Embryonic facial prominence (tissue), 1 donor: ENCODE data around the gene PLA2G6.

Experiments
- DNase-seq: peaks from one replicate; pipeline ENCODE4 v3.0.0-alpha.2; 2016; ENCODE audit errors: extremely low spot score

The PLA2G6 gene

DNA sequence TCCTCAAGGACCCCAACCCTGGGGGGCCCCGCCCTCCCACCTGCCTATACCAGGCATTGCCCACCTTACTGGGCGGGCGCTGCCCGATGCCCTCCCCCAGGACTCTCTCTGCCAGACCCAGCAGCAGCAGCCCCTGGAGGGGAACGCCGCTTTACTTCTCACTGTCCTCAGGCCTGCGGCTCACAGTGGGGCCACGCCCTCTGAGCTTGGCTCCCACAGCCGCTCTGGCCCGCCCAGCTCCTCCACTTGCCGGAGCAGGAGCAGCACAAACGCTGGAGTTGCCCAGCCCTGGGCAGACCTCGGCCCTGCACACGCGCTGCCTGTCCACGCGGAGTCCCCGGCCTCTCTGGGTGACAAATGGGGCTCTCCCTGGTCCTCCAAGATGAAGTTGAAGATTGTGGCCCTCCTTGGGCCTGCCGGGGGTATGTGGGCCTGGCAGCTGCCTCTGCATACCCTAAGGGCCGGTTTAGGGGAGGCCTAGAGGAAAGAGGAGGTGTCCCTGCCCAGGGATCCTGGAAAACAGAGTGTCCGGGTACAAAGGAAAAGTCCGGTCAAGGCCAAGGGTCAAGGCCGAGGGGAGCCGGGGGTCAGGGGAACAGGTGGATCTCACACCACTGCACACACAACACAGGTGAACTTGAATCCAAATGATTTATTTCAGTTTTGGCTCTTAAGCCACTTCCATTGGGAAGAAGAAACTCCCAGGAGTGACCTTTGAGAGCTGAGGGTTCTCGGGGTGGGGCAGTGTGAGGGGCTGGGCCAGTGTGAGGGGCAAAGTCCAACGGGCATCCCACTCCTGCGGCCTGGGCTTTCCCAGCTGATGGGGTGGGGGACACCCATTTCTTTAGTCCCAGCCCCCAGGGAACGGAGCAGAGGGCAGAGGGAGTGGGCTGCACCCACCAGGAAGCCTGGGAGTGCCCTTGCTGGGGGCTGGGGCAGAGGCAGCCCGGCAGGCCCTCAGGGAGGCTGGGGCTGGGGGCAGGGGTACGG lies 70.5 kb downstream of the PLA2G6 start:
- DNase-seq = no peak

DNA sequence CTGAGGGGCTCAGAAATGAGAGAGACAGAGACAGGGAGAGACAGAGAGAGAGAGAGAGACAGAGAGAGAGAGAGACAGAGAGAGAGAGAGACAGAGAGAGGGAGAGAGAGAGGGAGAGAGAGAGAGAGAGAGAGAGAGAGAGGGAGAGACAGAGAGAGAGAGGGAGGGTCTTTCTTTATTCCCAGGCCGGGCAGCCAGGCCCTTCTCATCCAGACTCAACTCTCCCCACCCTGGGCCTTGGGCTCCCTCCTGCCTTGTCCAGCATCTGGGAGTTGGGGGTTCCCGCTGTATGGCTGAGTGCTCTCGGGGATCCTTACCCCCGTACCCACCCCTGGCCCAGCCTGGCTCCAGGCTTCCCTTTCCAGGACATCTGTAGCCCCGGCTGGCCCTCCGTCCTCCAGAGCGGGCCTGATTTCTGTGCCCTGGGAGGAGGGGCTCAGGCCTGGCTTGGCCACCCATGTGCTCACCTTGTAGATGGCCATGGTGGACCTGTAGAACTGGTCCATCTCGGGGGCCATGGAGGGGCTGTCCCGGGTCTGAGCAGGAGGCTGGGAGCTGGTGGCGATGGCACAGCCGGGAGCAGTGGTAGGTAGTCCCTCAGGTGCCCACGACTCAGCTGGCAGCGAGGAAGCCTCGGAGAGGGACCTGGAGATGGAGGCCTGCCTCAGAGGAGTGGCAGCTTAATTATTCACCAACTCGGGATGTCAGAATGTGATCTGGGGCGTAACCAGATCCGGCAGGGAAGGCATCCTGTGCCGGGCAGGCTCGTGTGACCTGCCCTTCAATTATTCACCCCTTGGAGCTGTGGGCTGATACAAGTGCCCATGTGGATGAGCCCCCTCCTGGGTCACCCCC lies 71.4 kb downstream of the PLA2G6 start, which contains the start of gene BAIAP2L2:
Gene BAIAP2L2, minus strand, starts transcription at position 677 of the 855 bp plus-strand sequence. Its CDS starts 159 bp downstream, at position 518.
- DNase-seq = no peak

DNA sequence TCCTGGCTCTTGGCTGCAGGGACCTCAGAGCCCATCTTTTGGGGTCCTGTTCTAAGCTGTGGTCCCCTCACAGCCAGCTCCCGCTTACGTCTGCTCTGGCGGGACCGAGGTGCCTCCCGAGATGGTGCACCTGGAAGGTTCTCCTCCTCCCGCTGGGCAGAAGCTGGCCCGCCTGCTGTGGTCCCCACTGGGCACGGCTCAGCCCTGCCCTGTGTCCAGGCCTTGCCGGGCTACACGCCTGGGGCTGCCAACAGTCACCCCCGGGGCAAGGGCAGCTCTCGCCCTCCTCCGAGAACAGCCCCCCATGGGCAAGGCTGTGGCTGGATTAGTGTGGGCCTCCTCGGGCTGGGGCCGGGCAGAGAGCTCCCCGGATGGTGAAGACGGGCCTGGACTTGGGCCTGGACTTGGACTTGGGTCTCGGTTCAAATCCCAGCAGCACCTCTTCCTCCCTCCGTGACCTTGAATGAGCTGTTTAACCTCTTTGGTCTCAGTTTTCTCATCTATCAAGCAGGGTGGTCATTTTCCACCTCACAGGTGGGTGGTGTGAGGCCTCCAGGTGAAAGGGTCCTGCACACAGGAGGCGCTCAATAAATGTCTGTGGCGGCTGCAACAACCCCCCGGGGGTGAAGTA lies 72.1 kb downstream of the PLA2G6 start:
- DNase-seq = no peak

DNA sequence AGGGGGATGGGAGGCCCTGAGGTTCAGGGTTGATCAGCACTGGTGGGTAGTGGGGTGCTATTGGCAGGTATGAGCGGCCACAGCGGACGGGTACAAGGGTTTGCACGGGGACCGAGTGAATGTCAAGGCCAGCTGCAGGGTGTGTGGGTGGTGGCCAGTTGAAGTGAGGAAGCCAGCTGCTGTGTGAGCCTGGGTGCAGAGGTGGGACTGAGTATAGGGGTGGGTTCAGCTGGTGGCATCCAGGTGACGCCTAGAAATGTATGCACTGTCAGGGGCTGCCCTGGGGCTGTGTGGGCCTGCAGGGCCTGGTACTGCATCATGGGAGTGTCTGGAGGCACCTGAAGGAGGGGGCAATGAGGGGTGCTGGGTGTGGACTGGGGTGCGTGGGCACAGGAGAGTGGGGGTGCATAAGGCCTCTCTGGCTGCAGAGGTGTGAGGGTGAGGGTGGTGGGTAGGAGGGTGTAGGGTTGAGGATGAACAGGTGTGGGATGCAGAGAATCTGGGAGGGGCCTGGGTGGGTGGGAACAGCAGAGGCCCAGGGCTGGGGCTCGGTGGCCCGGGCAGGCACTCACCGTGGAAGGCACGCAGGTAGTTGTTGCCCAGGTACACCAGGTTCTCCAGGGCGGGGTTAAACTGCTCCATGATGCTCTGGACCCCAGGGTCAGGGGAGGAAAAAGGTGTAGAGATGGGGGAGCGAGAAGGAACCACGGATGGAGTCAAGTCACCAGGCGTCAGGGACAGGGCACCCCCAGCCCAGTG lies 72.9 kb downstream of the PLA2G6 start:
- no peak for DNase-seq

DNA sequence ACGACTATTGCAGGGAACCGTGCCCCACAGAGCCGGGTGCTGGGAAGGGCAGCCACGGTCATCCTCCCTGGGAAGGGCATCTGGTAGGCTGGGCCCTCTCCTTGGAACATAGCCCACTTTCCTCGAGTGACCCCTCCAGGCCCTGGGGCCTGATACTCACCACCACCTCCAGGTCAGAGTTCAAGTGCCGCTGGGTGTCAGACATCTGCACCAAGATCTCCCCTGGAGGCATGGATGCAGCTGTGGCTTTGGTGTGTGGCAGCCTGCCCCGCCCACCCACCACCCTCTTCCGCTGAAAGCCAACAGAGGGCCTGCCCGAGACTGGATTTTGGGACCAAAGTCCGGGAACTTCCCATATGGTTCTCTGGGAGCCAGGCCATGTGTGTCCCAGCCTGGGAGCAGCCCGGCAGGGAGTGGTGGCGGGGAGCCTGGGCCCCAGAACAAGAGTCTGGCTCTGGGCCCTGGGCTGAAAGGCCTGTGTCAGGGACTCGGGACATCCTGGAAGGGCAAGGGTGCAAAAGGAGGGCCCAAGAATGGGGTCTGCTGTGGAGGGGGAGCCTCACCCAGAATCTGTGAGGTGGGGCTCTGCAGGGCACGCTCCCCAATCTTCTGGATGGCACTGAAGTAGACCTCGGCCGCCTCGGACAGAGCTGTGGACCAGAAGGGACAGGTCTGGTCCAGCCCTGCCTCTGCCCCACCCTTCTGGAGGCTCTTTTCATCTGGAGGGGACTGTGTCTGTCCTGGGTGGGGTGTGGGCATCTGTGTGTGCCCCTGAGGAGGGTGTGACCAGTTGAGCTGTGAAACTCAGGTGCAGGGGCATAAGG lies 73.7 kb downstream of the PLA2G6 start:
- DNase-seq = no peak

DNA sequence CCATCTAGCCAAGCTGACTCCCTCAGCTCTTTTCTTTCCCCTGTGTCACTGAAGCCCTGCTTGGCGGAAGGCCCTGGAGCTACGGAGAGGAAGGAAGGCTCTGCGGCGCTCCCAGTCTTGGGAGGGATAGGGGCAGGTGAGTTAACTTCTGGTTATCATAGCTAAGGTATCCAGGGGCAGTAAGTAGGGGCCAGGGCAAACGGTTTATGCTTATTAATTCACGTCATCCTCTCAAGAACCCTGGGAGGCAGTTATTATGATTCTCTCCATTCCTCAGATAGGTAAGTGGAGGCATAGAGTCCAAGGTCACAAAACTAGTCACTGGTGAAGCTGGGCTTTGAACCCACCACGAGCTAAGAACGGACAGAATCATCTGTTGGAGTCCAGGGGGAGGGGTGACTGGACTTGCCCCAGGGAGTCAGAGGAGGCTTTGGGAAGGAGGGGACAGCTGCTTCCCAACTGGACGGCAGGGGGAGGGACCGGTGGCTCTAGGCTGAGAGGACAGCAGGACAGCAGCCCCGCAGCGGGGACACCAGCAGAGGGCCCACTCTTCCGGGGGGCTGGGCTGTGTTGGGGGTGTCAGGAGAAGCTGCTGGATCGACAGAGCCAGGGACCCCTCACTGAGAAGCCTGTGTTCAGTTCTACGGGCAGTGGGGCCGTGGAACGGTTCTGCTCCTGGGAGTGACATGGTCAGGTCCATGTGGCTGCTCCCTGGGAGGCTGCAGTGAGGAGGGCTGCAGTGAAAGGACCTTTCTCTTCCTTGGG lies 74.6 kb downstream of the PLA2G6 start:
- no peak for DNase-seq

DNA sequence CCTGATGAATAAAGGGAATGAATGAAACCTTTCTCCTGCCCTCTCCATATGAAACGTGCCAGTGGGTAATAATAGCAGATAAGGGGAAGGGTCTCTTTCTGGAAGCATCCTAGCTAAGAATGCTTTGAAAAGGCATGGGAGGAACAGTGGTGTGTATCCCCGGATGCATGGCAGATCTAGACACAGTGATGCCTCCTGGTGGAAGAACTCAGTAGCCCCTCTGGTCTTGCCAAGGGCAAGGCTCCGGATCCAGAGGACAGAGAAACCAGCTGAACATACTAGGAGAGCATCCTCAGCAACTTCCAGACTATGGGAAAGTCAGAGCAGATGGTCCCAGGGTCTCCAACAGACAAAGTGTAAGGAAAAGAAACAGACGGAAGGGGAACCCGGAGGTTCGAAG lies 77.5 kb downstream of the PLA2G6 start:
- DNase-seq = no peak

DNA sequence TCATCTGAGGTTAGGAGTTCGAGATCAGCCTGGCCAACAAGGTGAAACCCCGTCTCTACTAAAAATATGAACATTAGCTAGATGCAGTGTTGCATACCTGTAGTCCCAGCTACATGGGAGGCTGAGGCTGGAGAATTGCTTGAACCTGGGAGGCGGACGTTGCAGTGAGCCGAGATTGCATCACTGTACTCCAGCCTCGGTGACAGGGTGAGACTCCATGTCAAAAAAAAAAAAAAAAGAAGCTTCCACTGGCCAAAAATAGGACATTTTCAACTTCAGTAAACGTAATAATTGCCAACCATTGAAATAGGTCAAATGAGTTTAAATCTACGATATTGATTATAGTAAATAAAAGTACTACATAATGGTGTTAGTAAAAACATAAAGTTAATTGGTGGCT lies 78.0 kb downstream of the PLA2G6 start:
- no peak for DNase-seq

DNA sequence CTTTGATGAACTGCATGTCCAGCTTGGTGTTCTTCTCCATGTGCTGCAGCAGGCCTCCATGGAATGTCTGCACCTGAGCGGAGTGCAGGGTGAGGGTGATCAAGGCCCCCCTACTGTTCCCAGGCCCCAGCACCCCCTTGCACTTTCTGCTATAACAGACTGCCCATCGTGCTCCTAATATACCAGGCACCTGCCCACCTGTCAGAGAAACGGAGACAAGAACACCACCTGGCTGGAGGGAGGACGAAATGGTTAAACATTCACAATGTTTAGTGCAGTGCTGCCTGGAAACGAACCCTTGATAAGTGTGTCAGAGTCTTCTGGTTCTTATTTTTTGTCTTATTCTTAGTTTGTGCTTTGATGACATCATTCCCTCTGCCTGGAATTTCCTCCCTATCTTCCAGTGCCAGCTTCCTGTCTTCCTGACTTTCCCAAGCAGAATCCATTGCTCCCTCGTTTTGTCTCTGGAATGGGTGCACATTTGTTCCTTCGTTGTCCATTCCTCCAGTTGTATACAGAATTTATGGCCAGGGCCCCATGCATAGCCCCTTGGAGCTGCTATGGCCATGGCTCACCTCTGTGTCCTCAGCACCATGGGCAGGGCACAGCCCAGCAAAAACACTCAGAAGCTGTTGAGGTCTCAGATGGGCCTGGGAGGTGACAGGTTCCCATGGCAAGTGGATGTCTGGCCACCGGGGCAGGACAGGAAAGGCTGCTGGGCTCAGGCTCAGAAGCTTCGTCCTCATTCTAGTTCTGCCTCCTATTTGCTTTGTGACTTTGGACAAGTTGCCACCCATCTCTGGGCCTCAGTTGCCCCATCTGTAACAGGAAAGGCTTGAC lies 83.0 kb downstream of the PLA2G6 start:
- DNase-seq = no peak

DNA sequence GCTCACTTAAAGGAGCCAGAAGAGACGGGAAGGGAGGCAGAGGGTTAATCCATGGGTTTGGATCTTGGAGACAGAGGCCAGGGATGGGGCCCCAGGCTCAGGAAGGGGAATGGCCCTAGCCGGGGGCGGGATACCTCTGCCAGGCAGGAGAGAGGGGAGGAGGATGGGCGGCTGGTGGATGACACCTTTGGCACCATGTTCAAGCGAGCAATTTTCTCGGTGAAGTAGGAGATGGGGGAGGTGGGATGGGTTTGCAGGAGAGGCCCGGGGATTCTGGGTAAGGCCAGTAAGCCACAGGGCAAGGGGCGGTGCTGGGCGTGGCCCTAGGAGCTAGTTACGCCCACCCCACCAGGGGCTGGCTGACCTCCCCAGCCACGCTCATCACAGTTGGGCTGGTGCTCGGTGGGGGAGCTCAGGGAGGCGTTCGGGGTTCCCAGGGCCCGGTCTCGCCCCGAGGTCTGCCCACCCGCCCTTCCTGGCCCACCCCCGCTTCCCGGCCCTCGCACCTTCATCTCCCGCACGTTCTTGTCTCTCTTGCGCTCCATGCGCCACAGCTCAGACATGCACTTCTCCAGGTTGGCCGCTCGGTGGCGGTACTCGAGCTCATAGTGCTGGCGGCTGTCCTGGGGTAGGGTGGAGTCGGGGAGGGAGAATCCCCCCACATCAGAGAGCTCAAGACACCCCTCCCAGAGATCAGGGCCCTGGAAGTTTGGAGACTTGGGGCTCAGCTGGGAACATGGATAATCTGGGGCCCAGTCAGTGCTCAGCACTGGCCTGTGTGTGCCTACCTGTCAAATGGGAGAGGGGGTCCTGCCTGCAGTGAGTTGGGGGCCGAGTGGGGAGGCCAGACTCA lies 83.8 kb downstream of the PLA2G6 start:
- DNase-seq = no peak

DNA sequence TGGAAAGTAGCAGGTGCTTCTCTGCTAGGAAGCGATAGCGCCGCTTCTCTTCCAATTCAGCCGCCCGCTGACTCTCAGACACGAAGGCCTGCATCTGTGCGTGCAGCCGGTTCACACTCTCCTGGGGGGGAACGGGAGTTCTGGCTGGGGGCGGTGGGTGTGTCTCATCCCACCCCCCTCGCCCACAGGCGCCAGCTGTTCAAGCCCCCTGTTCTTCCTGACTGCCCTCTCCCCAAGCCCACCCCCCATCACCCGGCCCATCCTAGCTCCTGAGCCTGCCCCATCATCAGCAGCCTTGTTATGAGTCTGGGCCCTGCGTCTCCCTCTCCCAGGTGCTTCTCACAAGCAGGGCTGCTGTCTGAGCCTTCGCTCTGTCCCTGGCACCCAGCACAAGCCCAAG lies 84.6 kb downstream of the PLA2G6 start:
- DNase-seq = no peak

DNA sequence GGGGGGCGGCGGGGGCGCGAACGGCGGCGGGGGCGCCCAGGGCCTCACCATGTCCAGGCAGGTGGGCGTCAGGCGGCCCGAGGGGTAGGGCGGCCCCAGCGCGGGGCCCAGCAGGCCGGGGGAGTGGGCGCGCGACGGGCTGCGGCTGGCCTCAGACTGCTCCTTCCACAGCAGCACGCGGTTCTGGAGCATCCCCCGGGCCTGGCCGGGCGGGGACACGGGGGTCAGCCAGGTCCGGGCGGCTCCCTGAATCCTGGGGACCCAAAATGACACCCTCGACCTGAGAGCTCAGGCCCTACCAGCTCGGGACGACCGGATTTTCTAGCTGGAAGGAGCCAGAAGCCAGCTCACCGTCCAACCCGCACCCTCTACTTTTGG lies 92.2 kb downstream of the PLA2G6 start:
- no peak for DNase-seq

DNA sequence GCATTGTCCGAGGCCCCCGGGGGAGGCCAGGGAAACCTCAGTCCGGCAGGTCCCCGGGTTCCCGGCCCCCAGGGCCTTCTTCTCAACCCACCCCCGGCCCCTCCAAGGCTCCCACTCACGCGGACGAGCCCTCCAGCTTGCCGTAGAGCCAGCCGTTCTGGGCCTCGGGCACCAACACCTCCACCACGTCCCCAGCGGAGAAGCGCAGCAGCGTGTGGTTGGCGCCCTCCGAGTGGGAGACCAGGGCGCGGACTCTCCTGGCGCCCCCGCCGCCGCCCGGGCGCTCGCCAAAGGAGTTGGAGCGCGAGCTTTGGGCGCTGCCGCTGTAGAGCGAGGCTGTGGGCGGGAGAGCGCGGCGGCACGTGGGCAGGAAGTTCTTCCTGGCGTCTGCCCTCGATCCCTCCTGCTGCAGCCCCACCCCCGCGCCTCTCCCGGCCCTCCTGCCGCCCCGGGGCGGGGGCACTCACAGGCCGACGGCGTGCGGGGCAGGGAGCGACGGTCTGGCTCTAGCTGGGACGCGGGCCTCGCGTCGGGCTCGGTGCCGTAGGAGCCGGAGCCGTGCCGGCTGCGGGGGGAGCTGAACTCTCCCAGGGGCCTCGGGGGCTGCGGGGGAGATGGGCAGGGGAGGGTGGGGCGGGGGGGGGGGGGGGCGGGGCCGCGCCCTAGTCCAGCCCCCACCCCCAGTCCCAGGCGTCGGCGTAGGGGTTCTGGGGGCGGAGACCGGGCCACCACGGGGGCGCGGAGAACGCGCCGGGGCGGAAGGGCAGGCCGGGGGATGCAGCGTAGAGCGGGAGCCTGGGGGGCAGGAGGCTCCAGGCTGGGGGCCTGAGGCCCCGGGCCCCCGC lies 92.8 kb downstream of the PLA2G6 start:
- no peak for DNase-seq

DNA sequence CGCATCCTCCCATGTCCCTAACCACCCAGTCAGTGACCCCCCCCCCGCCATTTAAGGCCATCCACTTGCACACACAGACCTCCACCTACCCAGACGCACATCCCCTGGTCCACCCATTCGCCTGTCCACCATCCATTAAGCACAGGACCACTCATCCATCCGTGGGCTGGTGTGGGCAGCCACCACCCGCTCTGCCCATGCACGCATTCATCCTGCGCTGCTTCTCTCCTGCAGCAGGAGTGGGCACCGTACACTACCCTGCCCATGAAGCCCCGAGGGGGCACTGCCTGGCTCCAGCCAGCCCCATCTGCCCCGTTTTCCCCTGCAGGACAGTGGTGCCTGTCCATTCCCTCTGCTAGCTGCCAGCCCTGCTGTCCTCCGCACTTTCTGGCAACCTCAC lies 93.8 kb downstream of the PLA2G6 start:
- no peak for DNase-seq

DNA sequence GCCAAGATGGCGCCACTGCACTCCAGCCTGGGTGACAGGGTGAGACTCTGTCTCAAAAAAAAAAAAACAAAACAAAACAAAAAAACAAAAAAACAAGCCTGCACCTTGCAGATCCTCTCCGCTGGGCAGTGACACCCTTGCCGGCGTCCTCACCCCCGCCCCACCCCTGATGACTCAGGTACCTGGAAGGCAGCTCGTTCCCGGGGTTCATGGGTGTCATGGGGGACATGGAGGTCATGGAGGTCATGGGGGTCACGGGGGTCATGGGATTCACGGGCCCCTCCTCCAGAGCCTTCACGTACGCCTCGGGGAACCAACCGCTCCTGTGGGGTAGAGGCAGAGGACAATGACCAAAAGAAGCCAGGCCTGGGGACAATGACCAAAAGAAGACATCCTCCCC lies 94.7 kb downstream of the PLA2G6 start:
- DNase-seq = no peak

DNA sequence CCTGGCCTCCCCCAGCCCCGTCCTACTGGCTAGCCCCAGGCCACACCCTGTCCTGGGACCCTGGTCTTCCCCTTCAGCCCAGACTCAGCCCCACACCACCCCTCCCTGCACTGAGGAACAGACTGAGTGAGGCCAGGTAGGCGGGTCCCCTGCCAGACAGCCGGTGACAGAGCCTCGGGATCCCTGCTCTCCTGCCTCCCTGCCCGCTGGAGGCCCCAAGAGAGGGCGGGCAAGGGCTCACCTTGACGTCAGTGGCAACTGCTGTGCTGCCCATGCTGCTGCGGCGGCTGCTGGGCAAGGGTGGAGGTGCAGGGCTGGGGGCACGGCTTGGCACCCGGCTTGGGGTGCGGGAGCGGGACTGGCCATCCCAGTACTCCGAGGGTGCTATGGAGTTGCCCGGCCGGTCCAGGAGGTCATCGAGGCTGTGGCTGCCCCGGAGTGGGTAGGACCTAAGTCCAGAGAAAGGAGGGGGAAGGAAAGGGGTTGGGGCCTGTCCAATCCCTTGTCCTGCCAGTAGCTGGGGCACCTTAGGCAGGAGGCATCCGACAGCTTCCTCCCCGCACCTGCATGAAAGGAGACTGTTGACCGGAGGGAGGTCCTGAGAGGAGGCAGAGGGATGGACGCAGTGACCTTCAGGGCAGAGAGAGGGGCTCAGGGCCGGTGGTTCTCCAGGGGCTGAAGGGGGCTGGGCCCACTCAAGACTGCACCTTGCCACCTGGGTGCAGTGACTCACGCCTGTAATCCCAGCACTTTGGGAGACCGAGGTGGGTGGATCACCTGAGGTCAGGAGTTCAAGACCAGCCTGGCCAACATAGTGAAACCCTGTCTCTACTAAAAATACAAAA lies 95.4 kb downstream of the PLA2G6 start:
- DNase-seq = no peak
